ENCODE measurements around the gene MRPS18C.
A peak's percentile ranks its signal among the peaks of the same experiment; 100 is the strongest.
"Not testable (repeated sequence)": the region's sequence is repeated elsewhere in the genome, so short reads cannot be mapped to it uniquely, and the experiment has no call there.

The MRPS18C gene

GRCh38 chr4:83473966-83474365 is 18.1 kb downstream of the MRPS18C start:
- TF ChIP-seq CTCF (conservative IDR thresholded peaks at IDR 0.05; ENCODE audit: low read depth, low read length) = no peak
- no peak for DNase-seq (ENCODE audit: low read depth)
- H3K4me3 ChIP-seq (ENCODE audit: low read depth, low read length) = no peak overlapping the region

GRCh38 chr4:83484500-83485461 is 28.9 kb downstream of the MRPS18C start, which contains the start of gene ABRAXAS1:
Gene ABRAXAS1, minus strand, starts transcription at chr4:83485100. Its CDS starts 28 bp downstream, at chr4:83485072.
- peak within 1 kb of the TSS; percentile 86 for H3K4me3 ChIP-seq (ENCODE audit: low read depth, low read length)

GRCh38 chr4:83486457-83487129 is 30.7 kb downstream of the MRPS18C start:
- H3K4me3 ChIP-seq (ENCODE audit: low read depth, low read length) = no peak overlapping the region
- no peak for TF ChIP-seq CTCF (conservative IDR thresholded peaks at IDR 0.05; ENCODE audit: low read depth, low read length)
- DNase-seq (ENCODE audit: low read depth) = no peak

More at GRCh38 chr4:83484500-83485461, 28.9 kb downstream of the MRPS18C start, which contains the start of gene ABRAXAS1:
- peak; percentile 93 for DNase-seq (ENCODE audit: low read depth)
- TF ChIP-seq CTCF (conservative IDR thresholded peaks at IDR 0.05; ENCODE audit: low read depth, low read length) = no peak

- TF ChIP-seq CTCF (conservative IDR thresholded peaks at IDR 0.05; ENCODE audit: low read depth, low read length) = no peak
- DNase-seq (ENCODE audit: low read depth) = no peak
- H3K4me3 ChIP-seq (ENCODE audit: low read depth, low read length) = no peak overlapping the region
Observed at GRCh38 chr4:83489711-83490326, 34.0 kb downstream of the MRPS18C start.

- peak; percentile 55 for DNase-seq (ENCODE audit: low read depth)
- H3K4me3 ChIP-seq (ENCODE audit: low read depth, low read length) = no peak overlapping the region
- TF ChIP-seq CTCF (conservative IDR thresholded peaks at IDR 0.05; ENCODE audit: low read depth, low read length) = peak; percentile 85
Observed at GRCh38 chr4:83490876-83491450, 35.1 kb downstream of the MRPS18C start.

- not testable (repeated sequence) for H3K4me3 ChIP-seq (ENCODE audit: low read depth, low read length); DNase-seq (ENCODE audit: low read depth)
Observed at GRCh38 chr4:83496085-83496917, 40.4 kb downstream of the MRPS18C start.
